Ishikawa (cell line): ENCODE measurements around the gene JARID2.

Experiments used
- CEBPB ChIP-seq: IDR thresholded peaks from 2 replicates; pipeline ENCODE4 v1.6.1; 2012
- CREB1 ChIP-seq: IDR thresholded peaks from 2 replicates; pipeline ENCODE4 v1.6.1; 2012; ENCODE audit warnings: low read depth
- EGR1 ChIP-seq: IDR thresholded peaks from 2 replicates; pipeline ENCODE4 v1.6.1; 2012
- EP300 ChIP-seq: IDR thresholded peaks from 2 replicates; pipeline ENCODE4 v1.6.1; 2012; ENCODE audit warnings: borderline replicate concordance
- FOXM1 ChIP-seq: IDR thresholded peaks from 2 replicates; pipeline ENCODE4 v1.6.1; 2012; ENCODE audit warnings: low read depth, borderline replicate concordance
- MAX ChIP-seq: IDR thresholded peaks from 2 replicates; pipeline ENCODE4 v1.6.1; 2012
- NFIC ChIP-seq: IDR thresholded peaks from 2 replicates; pipeline ENCODE4 v1.6.1; 2012
- RAD21 ChIP-seq: IDR thresholded peaks from 2 replicates; pipeline ENCODE4 v1.6.1; 2012; ENCODE audit warnings: low read depth
- TAF1 ChIP-seq: IDR thresholded peaks from 2 replicates; pipeline ENCODE4 v1.6.1; 2012; ENCODE audit warnings: low read depth, mild to moderate bottlenecking
- TCF12 ChIP-seq: IDR thresholded peaks from 2 replicates; pipeline ENCODE4 v1.6.1; 2012; ENCODE audit warnings: low read depth
- TEAD4 ChIP-seq: IDR thresholded peaks from 2 replicates; pipeline ENCODE4 v1.6.1; 2012
- YY1 ChIP-seq: IDR thresholded peaks from 2 replicates; pipeline ENCODE4 v1.6.1; 2012; ENCODE audit warnings: low read depth
- ZBTB7A ChIP-seq: IDR thresholded peaks from 2 replicates; pipeline ENCODE4 v1.6.1; 2012; ENCODE audit warnings: low read depth
- TF ChIP-seq, protein P1 (sequence below): IDR thresholded peaks from 2 replicates; pipeline ENCODE4 v1.6.1; 2012
- TF ChIP-seq, protein P2 (sequence below): IDR thresholded peaks from 2 replicates; pipeline ENCODE4 v1.6.1; 2012; ENCODE audit warnings: low read depth, mild to moderate bottlenecking

The JARID2 gene

GRCh38 chr6:15499591-15499990 is 253.7 kb downstream of the JARID2 start:
- no peak for TF ChIP-seq CREB1
- TF ChIP-seq EGR1: no peak
- TF ChIP-seq, protein P1, sequence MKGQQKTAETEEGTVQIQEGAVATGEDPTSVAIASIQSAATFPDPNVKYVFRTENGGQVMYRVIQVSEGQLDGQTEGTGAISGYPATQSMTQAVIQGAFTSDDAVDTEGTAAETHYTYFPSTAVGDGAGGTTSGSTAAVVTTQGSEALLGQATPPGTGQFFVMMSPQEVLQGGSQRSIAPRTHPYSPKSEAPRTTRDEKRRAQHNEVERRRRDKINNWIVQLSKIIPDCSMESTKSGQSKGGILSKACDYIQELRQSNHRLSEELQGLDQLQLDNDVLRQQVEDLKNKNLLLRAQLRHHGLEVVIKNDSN: no peak
- no peak for TF ChIP-seq EP300
- TF ChIP-seq CEBPB: no peak

DNA sequence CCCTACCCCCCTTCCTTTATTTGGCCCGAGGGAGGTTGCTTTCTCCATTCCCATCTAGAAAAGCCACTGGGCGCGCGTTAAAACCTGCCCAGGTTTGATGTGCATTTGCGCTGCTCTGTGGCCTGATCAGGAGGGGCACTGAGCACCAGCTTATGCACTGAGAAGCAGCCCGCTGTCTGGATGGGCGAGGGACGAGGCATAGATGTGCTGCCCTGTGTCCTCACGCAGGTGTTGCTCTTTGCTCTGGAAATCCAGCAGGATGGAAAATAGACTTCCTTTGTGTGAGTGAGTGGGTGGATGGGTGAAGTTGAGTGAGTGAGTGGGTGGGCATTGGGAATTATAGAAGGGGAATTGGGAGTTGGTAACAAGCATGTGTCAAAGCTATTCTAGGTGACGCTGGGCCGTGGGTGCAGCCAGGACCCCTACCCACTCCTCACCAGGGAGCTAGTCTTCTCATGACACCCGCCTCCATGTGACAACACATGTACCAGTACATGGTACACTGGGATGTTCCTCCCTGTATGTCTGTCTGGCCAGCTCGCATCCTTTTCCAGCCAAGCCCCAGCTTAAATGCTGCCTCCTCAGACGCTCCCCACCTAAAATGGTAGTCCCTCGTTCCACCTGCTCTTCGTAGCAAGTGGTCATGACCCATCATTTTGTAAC is 254.3 kb downstream of the JARID2 start:
- TF ChIP-seq CREB1 (no peak), NFIC (no peak), CEBPB (no peak), TAF1 (no peak), EGR1 (no peak), EP300 (no peak), MAX (no peak), TEAD4 (no peak), YY1 (no peak), FOXM1 (no peak), TCF12 (no peak), ZBTB7A (no peak), RAD21 (no peak)
- TF ChIP-seq, protein P2, sequence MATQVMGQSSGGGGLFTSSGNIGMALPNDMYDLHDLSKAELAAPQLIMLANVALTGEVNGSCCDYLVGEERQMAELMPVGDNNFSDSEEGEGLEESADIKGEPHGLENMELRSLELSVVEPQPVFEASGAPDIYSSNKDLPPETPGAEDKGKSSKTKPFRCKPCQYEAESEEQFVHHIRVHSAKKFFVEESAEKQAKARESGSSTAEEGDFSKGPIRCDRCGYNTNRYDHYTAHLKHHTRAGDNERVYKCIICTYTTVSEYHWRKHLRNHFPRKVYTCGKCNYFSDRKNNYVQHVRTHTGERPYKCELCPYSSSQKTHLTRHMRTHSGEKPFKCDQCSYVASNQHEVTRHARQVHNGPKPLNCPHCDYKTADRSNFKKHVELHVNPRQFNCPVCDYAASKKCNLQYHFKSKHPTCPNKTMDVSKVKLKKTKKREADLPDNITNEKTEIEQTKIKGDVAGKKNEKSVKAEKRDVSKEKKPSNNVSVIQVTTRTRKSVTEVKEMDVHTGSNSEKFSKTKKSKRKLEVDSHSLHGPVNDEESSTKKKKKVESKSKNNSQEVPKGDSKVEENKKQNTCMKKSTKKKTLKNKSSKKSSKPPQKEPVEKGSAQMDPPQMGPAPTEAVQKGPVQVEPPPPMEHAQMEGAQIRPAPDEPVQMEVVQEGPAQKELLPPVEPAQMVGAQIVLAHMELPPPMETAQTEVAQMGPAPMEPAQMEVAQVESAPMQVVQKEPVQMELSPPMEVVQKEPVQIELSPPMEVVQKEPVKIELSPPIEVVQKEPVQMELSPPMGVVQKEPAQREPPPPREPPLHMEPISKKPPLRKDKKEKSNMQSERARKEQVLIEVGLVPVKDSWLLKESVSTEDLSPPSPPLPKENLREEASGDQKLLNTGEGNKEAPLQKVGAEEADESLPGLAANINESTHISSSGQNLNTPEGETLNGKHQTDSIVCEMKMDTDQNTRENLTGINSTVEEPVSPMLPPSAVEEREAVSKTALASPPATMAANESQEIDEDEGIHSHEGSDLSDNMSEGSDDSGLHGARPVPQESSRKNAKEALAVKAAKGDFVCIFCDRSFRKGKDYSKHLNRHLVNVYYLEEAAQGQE: no peak
- TF ChIP-seq, protein P1: no peak

DNA sequence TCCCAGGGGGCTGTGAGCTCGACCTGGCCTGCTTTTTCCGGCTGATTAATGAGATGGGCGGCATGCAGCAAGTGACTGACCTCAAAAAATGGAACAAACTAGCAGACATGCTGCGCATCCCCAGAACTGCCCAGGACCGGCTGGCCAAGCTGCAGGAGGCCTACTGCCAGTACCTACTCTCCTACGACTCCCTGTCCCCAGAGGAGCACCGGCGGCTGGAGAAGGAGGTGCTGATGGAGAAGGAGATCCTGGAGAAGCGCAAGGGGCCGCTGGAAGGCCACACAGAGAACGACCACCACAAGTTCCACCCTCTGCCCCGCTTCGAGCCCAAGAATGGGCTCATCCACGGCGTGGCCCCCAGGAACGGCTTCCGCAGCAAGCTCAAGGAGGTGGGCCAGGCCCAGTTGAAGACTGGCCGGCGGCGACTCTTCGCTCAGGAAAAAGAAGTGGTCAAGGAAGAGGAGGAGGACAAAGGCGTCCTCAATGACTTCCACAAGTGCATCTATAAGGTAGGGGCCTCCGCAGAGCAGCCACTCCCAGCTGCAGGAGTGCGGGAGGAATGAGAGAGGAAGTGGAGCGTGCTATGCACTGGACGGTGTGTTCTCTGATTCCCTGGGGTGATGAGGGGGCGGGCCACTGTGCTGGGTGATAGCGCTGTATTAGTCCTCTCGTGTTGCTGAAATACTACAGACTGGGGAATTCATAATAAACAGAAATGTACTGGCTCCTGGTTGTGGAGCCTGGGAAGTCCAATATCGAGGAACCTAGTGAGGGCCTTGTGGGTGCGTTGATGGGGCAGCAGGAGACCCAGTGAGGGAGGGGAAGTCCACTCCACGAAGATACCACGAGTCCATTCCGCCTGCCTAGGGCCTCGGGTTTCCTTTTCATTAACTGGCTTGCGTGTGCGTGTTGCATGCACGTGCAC is 255.3 kb downstream of the JARID2 start:
- no peak for TF ChIP-seq MAX
- TF ChIP-seq ZBTB7A: no peak
- TF ChIP-seq TCF12: no peak
- TF ChIP-seq, protein P1: no peak
- no peak for TF ChIP-seq EP300
- no peak for TF ChIP-seq TEAD4
- TF ChIP-seq CREB1: no peak
- no peak for TF ChIP-seq NFIC

DNA sequence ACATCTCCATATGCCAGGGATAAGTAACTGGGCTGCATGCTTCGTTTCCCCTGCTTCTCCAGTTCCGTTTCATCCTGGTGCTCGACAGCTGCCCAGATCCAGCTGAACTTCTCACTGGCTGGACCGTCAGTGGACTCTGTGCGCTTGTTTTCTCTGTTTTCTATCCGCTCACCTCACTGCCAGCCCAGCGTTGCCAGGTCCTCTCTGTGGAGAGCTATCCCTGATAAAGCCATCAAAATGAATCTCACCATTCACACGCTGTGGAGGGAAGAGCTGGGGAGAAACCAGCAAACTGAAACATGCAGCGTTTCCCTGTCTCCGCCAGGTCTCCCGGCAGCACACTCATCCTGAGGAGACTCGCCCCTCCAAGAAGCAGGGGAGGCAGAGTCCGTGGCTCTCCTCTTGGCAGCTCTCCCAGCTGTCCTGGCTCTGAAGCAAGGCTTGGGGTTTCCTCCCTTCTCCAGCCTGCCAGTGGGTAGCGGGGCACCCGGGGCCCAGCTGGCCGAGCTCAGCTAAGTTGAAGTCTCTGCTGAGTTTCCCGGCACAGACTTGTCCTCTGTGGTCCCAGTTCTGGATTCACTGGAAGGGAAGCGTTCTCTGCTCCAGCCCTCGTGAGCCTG is 256.1 kb downstream of the JARID2 start:
- no peak for TF ChIP-seq RAD21
- TF ChIP-seq TAF1: no peak
- no peak for TF ChIP-seq EP300
- TF ChIP-seq CEBPB: no peak
- no peak for TF ChIP-seq TEAD4
- TF ChIP-seq ZBTB7A: no peak
- no peak for TF ChIP-seq YY1
- TF ChIP-seq EGR1: no peak
- no peak for TF ChIP-seq TCF12
- no peak for TF ChIP-seq CREB1
- TF ChIP-seq, protein P2: no peak
